Panc1 (cell line): ENCODE measurements around the gene DNAJB13. TPM values are rescaled to one million over a fixed set of nuclear protein-coding genes. Genes with fewer than 3 reads are reported as not detected.

Experiments used
- ATAC-seq: fragments of 200-7000 bp; cut with Tn5 transposase; 2 replicates; pipeline ENCODE4 v1.9.1; 2020; ENCODE audit warnings: mild to moderate bottlenecking, moderate library complexity
- BruUV-seq: library from RNA; stranded (reverse); fragments of 400-500 nt; replicated peaks from 2 replicates; lab custom pipeline; 2021; lab: Mats Ljungman, UMichigan
- CTCF ChIA-PET: fragments of 300-600 bp; sonication (Branson Sonifier 250); formaldehyde crosslinking; loops from one replicate; lab custom pipeline; 2022; ENCODE audit warnings: antibody characterized with exemption; lab: Charles Lee
- POLR2A ChIA-PET: fragments of 300-600 bp; sonication (Branson Sonifier 250); formaldehyde crosslinking; loops from one replicate; lab custom pipeline; 2022; ENCODE audit warnings: antibody characterized with exemption; lab: Charles Lee
- DNase-seq: peaks from one replicate; pipeline ENCODE4 v3.0.0-alpha.2; 2010; ENCODE audit warnings: low read depth, low spot score
- H3K27ac ChIP-seq: 2 replicates; pipeline ENCODE4 v1.5.1; 2011; ENCODE audit warnings: mild to moderate bottlenecking, low read length, inconsistent platforms
- H3K27me3 ChIP-seq: fragments of 200-500 bp; sonication (Bioruptor generic); 2 replicates; pipeline ENCODE4 v1.6.0; 2014; ENCODE audit warnings: low read length, inconsistent platforms; ENCODE audit not compliant: control insufficient read depth, insufficient read depth
- H3K36me3 ChIP-seq: fragments of 200-500 bp; sonication (Bioruptor generic); 2 replicates; pipeline ENCODE4 v1.5.1; 2014; ENCODE audit warnings: inconsistent platforms, mild to moderate bottlenecking, low read length, moderate library complexity; ENCODE audit not compliant: control insufficient read depth, insufficient read depth
- H3K4me1 ChIP-seq: 2 replicates; pipeline ENCODE4 v1.5.1; 2011; ENCODE audit warnings: inconsistent platforms, mild to moderate bottlenecking, low read length, moderate library complexity; ENCODE audit not compliant: control insufficient read depth, insufficient read depth
- H3K4me3 ChIP-seq, 2 experiments: 2 replicates each; pipeline ENCODE4 v1.5.1; 2011 to 2012; ENCODE audit warnings: low read depth in 2 of 2, low read length in 2 of 2, mild to moderate bottlenecking in 2 of 2, inconsistent platforms in 1 of 2, moderate library complexity in 1 of 2
- H3K9me3 ChIP-seq: fragments of 200-500 bp; sonication (Bioruptor generic); 2 replicates; pipeline ENCODE4 v1.5.1; 2014; ENCODE audit warnings: low read depth, mild to moderate bottlenecking, inconsistent platforms, low read length, moderate library complexity; ENCODE audit not compliant: control insufficient read depth, insufficient read depth
- POLR2AphosphoS5 ChIP-seq: IDR thresholded peaks from 2 replicates; pipeline ENCODE4 v1.6.1; 2012; ENCODE audit warnings: mild to moderate bottlenecking, low read depth, low read length, moderate library complexity
- SIN3A ChIP-seq: IDR thresholded peaks from 2 replicates; pipeline ENCODE4 v1.6.1; 2012; ENCODE audit warnings: low read depth, mild to moderate bottlenecking, low read length, moderate library complexity, borderline replicate concordance; ENCODE audit not compliant: insufficient read depth
- TCF7L2 ChIP-seq: IDR thresholded peaks from 2 replicates; pipeline ENCODE4 v1.6.1; 2011; ENCODE audit warnings: mild to moderate bottlenecking, low read depth, low read length, inconsistent platforms
- in situ Hi-C: cut with HindIII; loops from 2 replicates; pipeline ENCODE4 v1.10.0; 2016; ENCODE audit warnings: low sequenced_read_pairs, low pct_unique_long_range_greater_than_20kb
- intact Hi-C: fragments of 100-400 bp; cut with micrococcal nuclease; formaldehyde crosslinking; loops from one replicate; pipeline ENCODE4 v1.10.0; 2022; ENCODE audit not compliant: unreplicated experiment
- total RNA-seq: library from RNA; stranded (reverse); gene quantifications from one replicate; pipeline ENCODE4 v1.2.1, GENCODE V29; 2021; ENCODE audit not compliant: unreplicated experiment
- TF ChIP-seq, protein P1 (sequence below): fragments of 450-650 bp; IDR thresholded peaks from 2 replicates; pipeline ENCODE4 v1.5.1; 2017; ENCODE audit warnings: mild to moderate bottlenecking
- TF ChIP-seq, protein P2 (sequence below), 2 experiments: IDR thresholded peaks; 2 replicates each; pipeline ENCODE4 v1.6.1; 2011 to 2012; ENCODE audit warnings: low read depth in 2 of 2, control low read depth in 1 of 2, low read length in 1 of 2, mild to moderate bottlenecking in 1 of 2, moderate library complexity in 1 of 2; ENCODE audit not compliant: insufficient read depth in 1 of 2

The DNAJB13 gene
- total RNA-seq, 1 experiment from 2014 or later, result not detected

DNA sequence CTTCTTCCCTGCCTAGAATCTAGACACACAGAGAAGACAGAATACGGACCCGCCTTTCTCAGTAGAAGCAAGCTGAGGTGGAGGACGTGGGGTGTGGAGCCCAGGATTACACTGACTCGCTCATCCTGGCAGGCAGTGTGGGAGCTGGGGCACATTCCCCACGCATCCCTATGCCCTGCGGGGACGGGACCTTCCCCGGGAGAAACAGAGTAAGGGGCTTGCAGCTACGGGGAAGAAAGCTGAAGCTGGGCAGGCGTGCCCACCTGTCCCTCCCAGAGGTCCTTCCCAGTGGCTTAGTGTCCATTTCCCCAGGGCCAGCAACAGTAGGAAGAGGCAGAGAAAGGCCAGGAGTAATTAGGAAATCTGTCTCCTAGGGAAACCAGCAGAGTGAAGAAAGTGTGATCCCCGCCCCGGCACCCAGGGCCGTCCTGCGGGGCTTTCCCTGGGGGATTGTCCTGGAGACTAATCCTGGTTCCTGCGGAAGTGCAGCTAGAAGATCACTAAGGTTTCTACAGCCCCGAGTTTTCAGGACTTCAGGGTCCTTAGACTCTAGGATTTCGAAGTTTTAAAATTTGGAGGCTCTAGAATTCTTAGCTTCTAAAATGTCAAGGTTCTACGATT is 7.8 kb downstream of the DNAJB13 start:
- no peak overlapping the region for H3K27ac ChIP-seq
- ATAC-seq, result no peak

DNA sequence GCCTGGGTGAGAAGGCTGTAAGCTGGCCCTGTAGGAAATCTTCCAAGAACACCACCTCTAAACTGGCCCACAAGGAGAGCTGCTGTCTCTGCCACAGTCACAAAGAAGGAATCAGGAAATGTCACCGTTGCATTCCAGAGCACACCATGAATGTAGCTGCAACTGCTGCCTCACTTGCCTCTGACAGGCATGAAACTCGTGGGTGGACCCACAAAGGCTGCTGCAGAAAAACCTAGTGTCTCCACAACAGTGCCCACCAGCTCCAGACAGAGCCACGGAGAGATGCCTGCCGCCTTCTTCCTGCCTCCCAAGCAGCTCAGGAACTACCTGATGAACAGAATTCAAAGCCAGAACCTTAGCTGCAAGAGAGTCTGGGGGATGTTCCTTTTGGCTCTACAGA is 10.5 kb downstream of the DNAJB13 start:
- H3K36me3 ChIP-seq, result no peaks in the 10 kb centered on the region
- no peak for DNase-seq
- ChIA-PET POLR2A (no interaction called here), CTCF (no interaction called here)
- H3K4me1 ChIP-seq, result peaks cover 9% of the 10 kb centered on the region
- H3K27ac ChIP-seq, result no peak overlapping the region
- no peaks in the 10 kb centered on the region for H3K9me3 ChIP-seq
- no peaks in the 10 kb centered on the region for H3K27me3 ChIP-seq
- BruUV-seq, result no TSS peak
- no peak for ATAC-seq
- TF ChIP-seq SIN3A (no peak), TCF7L2 (no peak), POLR2AphosphoS5 (no peak)
- TF ChIP-seq, protein P1, sequence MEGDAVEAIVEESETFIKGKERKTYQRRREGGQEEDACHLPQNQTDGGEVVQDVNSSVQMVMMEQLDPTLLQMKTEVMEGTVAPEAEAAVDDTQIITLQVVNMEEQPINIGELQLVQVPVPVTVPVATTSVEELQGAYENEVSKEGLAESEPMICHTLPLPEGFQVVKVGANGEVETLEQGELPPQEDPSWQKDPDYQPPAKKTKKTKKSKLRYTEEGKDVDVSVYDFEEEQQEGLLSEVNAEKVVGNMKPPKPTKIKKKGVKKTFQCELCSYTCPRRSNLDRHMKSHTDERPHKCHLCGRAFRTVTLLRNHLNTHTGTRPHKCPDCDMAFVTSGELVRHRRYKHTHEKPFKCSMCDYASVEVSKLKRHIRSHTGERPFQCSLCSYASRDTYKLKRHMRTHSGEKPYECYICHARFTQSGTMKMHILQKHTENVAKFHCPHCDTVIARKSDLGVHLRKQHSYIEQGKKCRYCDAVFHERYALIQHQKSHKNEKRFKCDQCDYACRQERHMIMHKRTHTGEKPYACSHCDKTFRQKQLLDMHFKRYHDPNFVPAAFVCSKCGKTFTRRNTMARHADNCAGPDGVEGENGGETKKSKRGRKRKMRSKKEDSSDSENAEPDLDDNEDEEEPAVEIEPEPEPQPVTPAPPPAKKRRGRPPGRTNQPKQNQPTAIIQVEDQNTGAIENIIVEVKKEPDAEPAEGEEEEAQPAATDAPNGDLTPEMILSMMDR, result no peak
- TF ChIP-seq, protein P2, sequence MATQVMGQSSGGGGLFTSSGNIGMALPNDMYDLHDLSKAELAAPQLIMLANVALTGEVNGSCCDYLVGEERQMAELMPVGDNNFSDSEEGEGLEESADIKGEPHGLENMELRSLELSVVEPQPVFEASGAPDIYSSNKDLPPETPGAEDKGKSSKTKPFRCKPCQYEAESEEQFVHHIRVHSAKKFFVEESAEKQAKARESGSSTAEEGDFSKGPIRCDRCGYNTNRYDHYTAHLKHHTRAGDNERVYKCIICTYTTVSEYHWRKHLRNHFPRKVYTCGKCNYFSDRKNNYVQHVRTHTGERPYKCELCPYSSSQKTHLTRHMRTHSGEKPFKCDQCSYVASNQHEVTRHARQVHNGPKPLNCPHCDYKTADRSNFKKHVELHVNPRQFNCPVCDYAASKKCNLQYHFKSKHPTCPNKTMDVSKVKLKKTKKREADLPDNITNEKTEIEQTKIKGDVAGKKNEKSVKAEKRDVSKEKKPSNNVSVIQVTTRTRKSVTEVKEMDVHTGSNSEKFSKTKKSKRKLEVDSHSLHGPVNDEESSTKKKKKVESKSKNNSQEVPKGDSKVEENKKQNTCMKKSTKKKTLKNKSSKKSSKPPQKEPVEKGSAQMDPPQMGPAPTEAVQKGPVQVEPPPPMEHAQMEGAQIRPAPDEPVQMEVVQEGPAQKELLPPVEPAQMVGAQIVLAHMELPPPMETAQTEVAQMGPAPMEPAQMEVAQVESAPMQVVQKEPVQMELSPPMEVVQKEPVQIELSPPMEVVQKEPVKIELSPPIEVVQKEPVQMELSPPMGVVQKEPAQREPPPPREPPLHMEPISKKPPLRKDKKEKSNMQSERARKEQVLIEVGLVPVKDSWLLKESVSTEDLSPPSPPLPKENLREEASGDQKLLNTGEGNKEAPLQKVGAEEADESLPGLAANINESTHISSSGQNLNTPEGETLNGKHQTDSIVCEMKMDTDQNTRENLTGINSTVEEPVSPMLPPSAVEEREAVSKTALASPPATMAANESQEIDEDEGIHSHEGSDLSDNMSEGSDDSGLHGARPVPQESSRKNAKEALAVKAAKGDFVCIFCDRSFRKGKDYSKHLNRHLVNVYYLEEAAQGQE (IDR thresholded peaks at IDR 0.05; ENCODE audit: insufficient read depth in 1 of 2, low read depth in 2 of 2, low read length in 1 of 2), result no peak
- intact Hi-C loops (loop anchor here (10.0 kb wide), 1 partner anchor 133 kb away; no protein-coding TSS in a partner anchor), in situ Hi-C loops (no loop called here)
- H3K4me3 ChIP-seq, result no peak overlapping the region

More for the DNA sequence above, 7.8 kb downstream of the DNAJB13 start:
- BruUV-seq, result no TSS peak
- POLR2A ChIA-PET, result no interaction called here
- Histone ChIP-seq H3K27me3 (no peaks in the 10 kb centered on the region), H3K9me3 (no peaks in the 10 kb centered on the region), H3K4me1 (no peaks in the 10 kb centered on the region), H3K36me3 (no peaks in the 10 kb centered on the region), H3K4me3 (no peak overlapping the region)
- no peak for DNase-seq
- CTCF ChIA-PET, result no interaction called here
- TF ChIP-seq TCF7L2 (no peak), POLR2AphosphoS5 (no peak), SIN3A (no peak)
- TF ChIP-seq, protein P1, result no peak
- TF ChIP-seq, protein P2 (IDR thresholded peaks at IDR 0.05; ENCODE audit: insufficient read depth in 1 of 2, low read depth in 2 of 2, low read length in 1 of 2), result no peak
- in situ Hi-C loops (no loop called here), intact Hi-C loops (no loop called here)
